Suppressor macrophage treated with lipopolysaccharide for 4 hours (primary cell): ENCODE results near the gene HMGCR.

Experiments used
- DNase-seq: peaks from one replicate; pipeline ENCODE4 v3.0.0-alpha.2; 2020

The HMGCR gene

GRCh38 chr5:75341934-75342333, 4.9 kb downstream of the HMGCR start:
- no peak for DNase-seq

GRCh38 chr5:75342836-75343235, 5.8 kb downstream of the HMGCR start:
- DNase-seq = no peak

- no peak for DNase-seq
These were observed 11.2 kb downstream of the HMGCR start for GRCh38 chr5:75348241-75348640.

GRCh38 chr5:75349663-75350062, 12.6 kb downstream of the HMGCR start:
- no peak for DNase-seq

GRCh38 chr5:75351139-75351926, 14.3 kb downstream of the HMGCR start:
- DNase-seq = no peak

- no peak for DNase-seq
These were observed 18.2 kb downstream of the HMGCR start for GRCh38 chr5:75355236-75355635.

- DNase-seq = no peak
These were observed 19.7 kb downstream of the HMGCR start for GRCh38 chr5:75356719-75357118.

GRCh38 chr5:75358117-75358516, 21.1 kb downstream of the HMGCR start:
- no peak for DNase-seq

GRCh38 chr5:75361310-75361709, 24.3 kb downstream of the HMGCR start:
- no peak for DNase-seq

GRCh38 chr5:75362474-75362975, 25.5 kb downstream of the HMGCR start:
- no peak for DNase-seq

- no peak for DNase-seq
These were observed 26.1 kb downstream of the HMGCR start for GRCh38 chr5:75363111-75363510.

- DNase-seq = no peak
These were observed 26.9 kb downstream of the HMGCR start for GRCh38 chr5:75363726-75364495.

- DNase-seq = no peak
These were observed 27.7 kb downstream of the HMGCR start for GRCh38 chr5:75364571-75365280.

GRCh38 chr5:75365740-75366139, 28.7 kb downstream of the HMGCR start:
- DNase-seq = no peak

GRCh38 chr5:75366787-75367186, 29.8 kb downstream of the HMGCR start:
- DNase-seq = no peak

GRCh38 chr5:75367401-75367800, 30.4 kb downstream of the HMGCR start:
- no peak for DNase-seq

GRCh38 chr5:75368391-75368790, 31.4 kb downstream of the HMGCR start:
- no peak for DNase-seq

GRCh38 chr5:75373862-75374261, 36.8 kb downstream of the HMGCR start:
- DNase-seq = no peak

GRCh38 chr5:75374394-75374814, 37.4 kb downstream of the HMGCR start:
- no peak for DNase-seq

- DNase-seq = no peak
These were observed 38.4 kb downstream of the HMGCR start for GRCh38 chr5:75375414-75375813.

GRCh38 chr5:75380099-75380498, 43.1 kb downstream of the HMGCR start:
- no peak for DNase-seq

- DNase-seq = no peak
These were observed 44.4 kb downstream of the HMGCR start for GRCh38 chr5:75381456-75381855.

GRCh38 chr5:75384218-75384617, 47.2 kb downstream of the HMGCR start:
- DNase-seq = no peak
